Spleen (tissue), 11 donors: ENCODE results near the gene SLC4A2. TPM values are rescaled to one million over a fixed set of nuclear protein-coding genes. Genes with fewer than 3 reads are reported as not detected.

Experiments
- DNase-seq: peaks from one replicate; pipeline ENCODE4 v3.0.0-alpha.2; 2020
- H3K27ac ChIP-seq, 8 donors: fragments of 200-600 bp; sonication (generic) in 7 of 8; 1 replicate in 4 of 8; 2 replicates in 4 of 8; pipeline versions ENCODE4 v1.5.0 to v1.8.0; 2016 to 2021; ENCODE audit warnings: inconsistent platforms in 4 of 8, mild to moderate bottlenecking in 4 of 8, moderate library complexity in 1 of 8
- H3K27me3 ChIP-seq, 7 donors: fragments of 200-600 bp; sonication (generic) in 6 of 7; replicated peaks in 1 of 7; 1 replicate in 4 of 7; 2 replicates in 3 of 7; pipeline versions ENCODE4 v1.5.0 to v1.8.0; 2016 to 2021; ENCODE audit warnings: inconsistent platforms in 3 of 7, mild to moderate bottlenecking in 1 of 7
- H3K36me3 ChIP-seq, 6 donors: fragments of 200-600 bp; sonication (generic) in 5 of 6; 1 replicate in 4 of 6; 2 replicates in 2 of 6; pipeline versions ENCODE4 v1.5.0 to v1.8.0; 2016 to 2021; ENCODE audit warnings: inconsistent platforms in 2 of 6
- H3K4me1 ChIP-seq, 6 donors: fragments of 200-600 bp; sonication (generic) in 5 of 6; 1 replicate in 3 of 6; 2 replicates in 3 of 6; pipeline versions ENCODE4 v1.5.0 to v1.8.0; 2016 to 2021; ENCODE audit warnings: inconsistent platforms in 3 of 6
- H3K4me3 ChIP-seq, 8 donors: fragments of 200-600 bp; sonication (generic) in 7 of 8; 1 replicate in 4 of 8; 2 replicates in 4 of 8; pipeline versions ENCODE4 v1.5.0 to v1.8.0; 2016 to 2021; ENCODE audit warnings: inconsistent platforms in 4 of 8, mild to moderate bottlenecking in 4 of 8, moderate library complexity in 2 of 8
- H3K9me3 ChIP-seq, 8 donors: fragments of 200-600 bp; sonication (generic) in 7 of 8; 1 replicate in 4 of 8; 2 replicates in 4 of 8; pipeline versions ENCODE4 v1.5.0 to v1.8.0; 2016 to 2021; ENCODE audit warnings: inconsistent platforms in 4 of 8
- POLR2A ChIP-seq, 3 donors: fragments of 450-650 bp; IDR thresholded peaks; one replicate each; pipeline ENCODE4 v1.5.1; 2017; ENCODE audit warnings: antibody characterized with exemption in 3 of 3, mild to moderate bottlenecking in 1 of 3
- POLR2AphosphoS5 ChIP-seq, 3 donors: sonication (generic); formaldehyde crosslinking; IDR thresholded peaks; one replicate each; pipeline ENCODE4 v1.5.1; 2017; ENCODE audit warnings: antibody characterized with exemption in 3 of 3
- WGBS, 5 donors: extraction: QIAGEN DNeasy Blood & Tissue Kit in 3 of 5; methylation state at CpG; one replicate each; pipeline versions ENCODE4 v1.1.5 to v1.1.7; 2013 to 2018; 5-methylcytosine and 5-hydroxymethylcytosine counted together
- intact Hi-C: fragments of 100-400 bp; cut with DNase I; formaldehyde crosslinking; loops from one replicate; pipeline ENCODE4 v1.15.0; 2023; ENCODE audit warnings: low total_unique reads
- polyA plus RNA-seq, 3 donors: library from polyadenylated mRNA; stranded (reverse); fragments of 200-250 nt; gene quantifications; one replicate each; pipeline ENCODE4 v1.2.1, GENCODE V29; 2013
- total RNA-seq, 7 donors: library from RNA; depleted of rRNA in 3 of 7; stranded (reverse); fragments of >200 nt in 3 of 7; fragmentation: NEBNext Ultra II Directional in 4 of 7; extraction: Animal tissue kit (Norgen Biotek cat#: 25700) in 4 of 7; gene quantifications; one replicate each; pipeline versions ENCODE4 v1.1.0 to v1.2.1, GENCODE V29; 2016 to 2021
- TF ChIP-seq, protein P1 (sequence below), 11 experiments: fragments of 200-600 bp in 7 of 11; fragments of 450-650 bp in 4 of 11; sonication (generic) in 4 of 11; IDR thresholded peaks in 8 of 11; conservative IDR thresholded peaks in 3 of 11; 1 replicate in 7 of 11; 2 replicates in 4 of 11; pipeline versions ENCODE4 v1.4.0 to v1.8.0; 2016 to 2021; ENCODE audit warnings: antibody characterized with exemption in 11 of 11, inconsistent platforms in 4 of 11, mild to moderate bottlenecking in 1 of 11
- donor health status: healthy with polysubstance abuse.
- donor health status: DM: no; HTN: no; CAD: no; lungs with moderate emphysema.
- donor health status: DM: no; HTN: no; CAD: no.
- donor health status: Bipolar disorder and iron deficiency.
- donor health status: healthy.
- donor health status: DM: no; HTN: no; CAD: no.
- donor health status: DM: yes; HTN: yes; CAD: no.

SLC4A2 gene
- total and polyA plus RNA-seq, 10 donors, result 43.9 to 122 (median 90.9) TPM

DNA sequence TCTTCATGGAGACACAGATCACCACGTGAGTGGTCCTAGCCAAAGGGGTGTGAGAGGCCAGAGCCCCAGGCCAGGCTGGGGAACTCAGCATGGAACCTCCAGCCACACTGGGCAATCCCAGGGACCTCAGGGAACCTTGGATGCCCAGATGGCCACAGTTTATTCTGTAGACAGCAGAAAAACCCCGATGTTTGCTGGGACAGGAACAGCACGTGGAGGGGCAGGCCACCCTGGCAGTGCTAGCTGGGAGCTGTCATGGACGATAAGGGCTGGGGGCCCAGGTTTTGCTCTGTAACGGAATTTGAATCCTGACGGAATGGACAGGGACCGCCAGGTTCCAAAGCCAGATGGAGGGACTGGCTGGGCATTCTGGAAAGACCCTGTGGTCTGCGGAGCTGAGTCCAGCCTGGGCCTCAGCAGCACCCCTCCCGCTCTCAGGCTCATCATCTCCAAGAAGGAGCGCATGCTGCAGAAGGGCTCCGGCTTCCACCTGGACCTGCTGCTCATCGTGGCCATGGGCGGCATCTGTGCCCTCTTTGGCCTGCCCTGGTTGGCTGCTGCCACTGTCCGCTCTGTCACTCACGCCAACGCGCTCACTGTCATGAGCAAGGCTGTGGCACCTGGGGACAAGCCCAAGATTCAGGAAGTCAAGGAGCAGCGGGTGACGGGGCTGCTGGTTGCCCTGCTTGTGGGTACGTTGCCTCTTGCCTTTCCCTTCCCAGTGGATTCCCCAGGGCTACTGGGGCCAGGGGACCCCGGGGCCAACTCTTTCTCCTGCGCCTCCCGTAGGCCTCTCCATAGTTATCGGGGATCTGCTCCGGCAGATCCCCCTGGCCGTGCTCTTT, 15.7 kb downstream of the SLC4A2 start:
- no peak for DNase-seq
- peaks cover 0 to 96% (median 72%) of the 10 kb centered on the region in 6 donors for H3K36me3 ChIP-seq
- H3K4me3 ChIP-seq, result no peak overlapping the region
- H3K27ac ChIP-seq, result no peak overlapping the region
- WGBS, 5 donors, result 92 to 96% (median 93%) methylated on average over 23 to 26 of the region's 26 CpGs
- TF ChIP-seq POLR2AphosphoS5 (IDR thresholded peaks at IDR 0.05), result peak; percentile 22 to 70 (median 35)
- TF ChIP-seq, protein P1, sequence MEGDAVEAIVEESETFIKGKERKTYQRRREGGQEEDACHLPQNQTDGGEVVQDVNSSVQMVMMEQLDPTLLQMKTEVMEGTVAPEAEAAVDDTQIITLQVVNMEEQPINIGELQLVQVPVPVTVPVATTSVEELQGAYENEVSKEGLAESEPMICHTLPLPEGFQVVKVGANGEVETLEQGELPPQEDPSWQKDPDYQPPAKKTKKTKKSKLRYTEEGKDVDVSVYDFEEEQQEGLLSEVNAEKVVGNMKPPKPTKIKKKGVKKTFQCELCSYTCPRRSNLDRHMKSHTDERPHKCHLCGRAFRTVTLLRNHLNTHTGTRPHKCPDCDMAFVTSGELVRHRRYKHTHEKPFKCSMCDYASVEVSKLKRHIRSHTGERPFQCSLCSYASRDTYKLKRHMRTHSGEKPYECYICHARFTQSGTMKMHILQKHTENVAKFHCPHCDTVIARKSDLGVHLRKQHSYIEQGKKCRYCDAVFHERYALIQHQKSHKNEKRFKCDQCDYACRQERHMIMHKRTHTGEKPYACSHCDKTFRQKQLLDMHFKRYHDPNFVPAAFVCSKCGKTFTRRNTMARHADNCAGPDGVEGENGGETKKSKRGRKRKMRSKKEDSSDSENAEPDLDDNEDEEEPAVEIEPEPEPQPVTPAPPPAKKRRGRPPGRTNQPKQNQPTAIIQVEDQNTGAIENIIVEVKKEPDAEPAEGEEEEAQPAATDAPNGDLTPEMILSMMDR (IDR thresholded peaks at IDR 0.05 in 8 of 11, conservative IDR thresholded peaks at IDR 0.05 in 3 of 11), result no peak
- no peaks in the 10 kb centered on the region for H3K9me3 ChIP-seq
- intact Hi-C loops, result no loop called here
- no peaks in the 10 kb centered on the region for H3K27me3 ChIP-seq
- H3K4me1 ChIP-seq, result peaks cover 19 to 33% (median 26%) of the 10 kb centered on the region in 6 donors

DNA sequence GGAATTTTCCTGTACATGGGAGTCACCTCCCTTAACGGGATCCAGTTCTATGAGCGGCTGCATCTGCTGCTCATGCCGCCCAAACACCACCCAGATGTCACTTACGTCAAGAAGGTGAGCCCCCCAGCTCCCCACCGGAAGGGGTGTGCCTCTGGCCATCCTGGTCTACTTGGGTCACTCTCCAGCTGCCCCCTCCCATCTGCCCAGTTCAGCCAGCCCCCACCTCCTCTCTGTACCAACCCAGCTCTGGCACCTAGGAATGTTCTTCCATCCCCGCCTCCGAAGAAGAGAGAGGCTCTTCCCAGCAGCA, 16.2 kb downstream of the SLC4A2 start:
- H3K36me3 ChIP-seq, result peaks cover 0 to 90% (median 66%) of the 10 kb centered on the region in 6 donors
- intact Hi-C loops, result no loop called here
- no peaks in the 10 kb centered on the region for H3K27me3 ChIP-seq
- no peak for DNase-seq
- H3K4me1 ChIP-seq, result peaks cover 20 to 35% (median 27%) of the 10 kb centered on the region in 6 donors
- H3K27ac ChIP-seq, result no peak overlapping the region
- no peaks in the 10 kb centered on the region for H3K9me3 ChIP-seq
- H3K4me3 ChIP-seq, result no peak overlapping the region
- TF ChIP-seq POLR2A (IDR thresholded peaks at IDR 0.05) (no peak), POLR2AphosphoS5 (IDR thresholded peaks at IDR 0.05) (no peak)
- TF ChIP-seq, protein P1 (IDR thresholded peaks at IDR 0.05 in 8 of 11, conservative IDR thresholded peaks at IDR 0.05 in 3 of 11), result no peak
- WGBS, 5 donors, result 85 to 97% (median 90%) methylated on average over 7 of the region's 7 CpGs

DNA sequence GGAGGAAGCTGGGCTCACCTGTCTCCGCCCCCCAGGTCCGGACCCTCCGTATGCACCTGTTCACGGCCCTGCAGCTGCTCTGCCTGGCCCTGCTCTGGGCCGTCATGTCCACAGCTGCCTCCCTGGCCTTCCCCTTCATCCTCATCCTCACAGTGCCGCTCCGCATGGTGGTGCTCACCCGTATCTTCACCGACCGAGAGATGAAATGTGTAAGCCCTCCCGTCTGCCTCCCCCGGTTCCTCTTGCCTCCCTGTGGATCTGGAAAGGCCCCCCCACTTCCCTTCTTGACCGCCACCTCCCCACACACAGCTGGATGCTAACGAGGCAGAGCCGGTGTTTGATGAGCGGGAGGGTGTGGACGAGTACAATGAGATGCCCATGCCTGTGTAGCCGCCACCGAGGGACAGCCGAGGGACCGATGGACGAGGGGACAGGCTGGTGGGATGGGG, 16.6 kb downstream of the SLC4A2 start:
- WGBS, 5 donors, result 85 to 90% (median 89%) methylated on average over 21 to 22 of the region's 22 CpGs
- DNase-seq, result no peak
- intact Hi-C loops, result no loop called here
- Histone ChIP-seq H3K27ac (no peak overlapping the region), H3K27me3 (no peaks in the 10 kb centered on the region), H3K4me1 (peaks cover 22 to 39% (median 30%) of the 10 kb centered on the region in 6 donors), H3K36me3 (peaks cover 0 to 86% (median 62%) of the 10 kb centered on the region in 6 donors), H3K9me3 (no peaks in the 10 kb centered on the region), H3K4me3 (no peak overlapping the region)
- TF ChIP-seq POLR2A (IDR thresholded peaks at IDR 0.05) (no peak), POLR2AphosphoS5 (IDR thresholded peaks at IDR 0.05) (peak; percentile 33 to 54 (median 38))

DNA sequence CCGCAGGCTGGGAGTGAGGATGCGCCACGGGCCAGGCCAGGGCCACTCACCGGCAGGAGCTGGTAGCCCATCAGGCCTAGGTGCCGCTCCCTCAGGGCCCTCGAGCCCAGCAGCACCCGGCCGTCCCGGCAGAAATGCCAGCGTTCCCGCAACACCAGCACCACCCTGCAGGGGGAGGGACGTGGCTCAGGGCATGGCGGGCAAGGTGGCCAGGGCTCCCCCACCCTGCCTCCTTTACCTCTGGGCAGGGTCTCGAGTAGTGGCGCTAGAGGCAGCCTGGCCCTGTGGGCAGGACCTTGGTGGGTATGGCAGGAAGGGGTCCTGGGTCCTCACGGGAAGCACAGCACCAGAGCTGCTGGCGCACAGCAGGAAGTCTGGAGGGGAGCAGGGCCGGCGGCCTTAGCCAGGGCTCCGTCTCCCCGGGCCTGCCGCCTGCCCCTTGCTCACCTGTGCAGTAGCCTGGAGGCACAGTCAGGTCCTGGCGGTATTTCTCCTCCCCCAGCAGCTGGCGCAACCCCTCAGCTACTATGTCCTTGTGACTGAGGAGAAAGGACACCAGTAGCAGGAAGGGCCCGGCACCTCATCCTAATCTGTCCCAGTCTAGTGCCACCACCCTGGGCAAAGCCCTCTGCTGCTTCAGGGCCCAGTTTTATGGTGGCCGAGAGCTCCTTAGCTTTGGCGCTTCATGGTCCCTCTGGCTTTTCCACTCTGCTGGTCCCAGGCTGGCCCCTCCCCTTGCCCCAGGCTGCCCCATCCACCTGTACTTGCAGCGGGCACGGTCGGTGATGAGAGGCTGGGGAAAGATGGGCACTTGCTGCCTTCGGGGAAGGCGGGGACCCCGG, 17.7 kb downstream of the SLC4A2 start:
- H3K4me3 ChIP-seq, result no peak overlapping the region
- no peaks in the 10 kb centered on the region for H3K27me3 ChIP-seq
- DNase-seq, result peak; percentile 71
- peaks cover 0 to 86% (median 51%) of the 10 kb centered on the region in 6 donors for H3K36me3 ChIP-seq
- peaks cover 33 to 50% (median 40%) of the 10 kb centered on the region in 6 donors for H3K4me1 ChIP-seq
- 82 to 93% (median 88%) methylated on average over 13 to 33 of the region's 33 CpGs for WGBS, 5 donors
- intact Hi-C loops, result no loop called here
- TF ChIP-seq POLR2AphosphoS5 (IDR thresholded peaks at IDR 0.05) (peak; percentile 29 to 77 (median 56)), POLR2A (IDR thresholded peaks at IDR 0.05) (no peak)
- TF ChIP-seq, protein P1 (IDR thresholded peaks at IDR 0.05 in 8 of 11, conservative IDR thresholded peaks at IDR 0.05 in 3 of 11), result peak in 1 of 11 experiments; percentile 9
- H3K9me3 ChIP-seq, result no peaks in the 10 kb centered on the region
- peak overlapping the region in 2 of 8 donors; percentile 39 to 45 for H3K27ac ChIP-seq
